ENCODE measurements around the gene FGD2. TPM values are rescaled to one million over a fixed set of nuclear protein-coding genes. Genes with fewer than 3 reads are reported as not detected.

The FGD2 gene
- total and polyA plus RNA-seq, 2 experiments from 2014 or later: 0.13 to 0.14 TPM

GRCh38 chr6:37011656-37012378 is 6.4 kb downstream of the FGD2 start:
- H3K79me2 ChIP-seq (replicated peaks; ENCODE audit: insufficient read depth): no peaks in the 10 kb centered on the region
- no peaks in the 10 kb centered on the region for H3K9me3 Mint-ChIP-seq
- H3K4me3 ChIP-seq: no peak overlapping the region
- no peak overlapping the region for H3K27ac ChIP-seq (ENCODE audit: low read depth)
- H3K9me2 ChIP-seq (ENCODE audit: insufficient read depth): no peaks in the 10 kb centered on the region
- no peaks in the 10 kb centered on the region for H4K20me1 ChIP-seq (replicated peaks; ENCODE audit: insufficient read depth)
- H3K4me3 Mint-ChIP-seq: no peak overlapping the region
- no peaks in the 10 kb centered on the region for H3K4me1 ChIP-seq (ENCODE audit: insufficient read depth)
- peaks cover 3% of the 10 kb centered on the region for H3K4me1 Mint-ChIP-seq
- H3K4me2 ChIP-seq: no peak overlapping the region
- no peak overlapping the region for H3K27ac Mint-ChIP-seq
- H2AFZ ChIP-seq: no peak overlapping the region
- H3F3A ChIP-seq (replicated peaks; ENCODE audit: low read depth): no peaks in the 10 kb centered on the region
- no peaks in the 10 kb centered on the region for H3K36me3 ChIP-seq (ENCODE audit: insufficient read depth)
- H3K27me3 ChIP-seq (ENCODE audit: insufficient read depth): no peaks in the 10 kb centered on the region
- no peak for TF ChIP-seq ZNF331 (CRISPR knock-in tag; IDR thresholded peaks at IDR 0.05; ENCODE audit: low read depth)
- TF ChIP-seq ETS1 (IDR thresholded peaks at IDR 0.05): no peak
- DNase-seq (ENCODE audit: low spot score) (no peak), ATAC-seq (no peak)
- H3K36me3 Mint-ChIP-seq (ENCODE audit: low read depth): no peaks in the 10 kb centered on the region
- peaks cover 14% of the 10 kb centered on the region for H3K27me3 Mint-ChIP-seq (ENCODE audit: insufficient read depth, low read depth, poor library complexity)

- ATAC-seq (peak; percentile 16), DNase-seq (ENCODE audit: low spot score) (no peak)
- H3K36me3 ChIP-seq (ENCODE audit: insufficient read depth): no peaks in the 10 kb centered on the region
- no peak overlapping the region for H3K27ac ChIP-seq (ENCODE audit: low read depth)
- H3K9me2 ChIP-seq (ENCODE audit: insufficient read depth): no peaks in the 10 kb centered on the region
- Mint-ChIP-seq H3K27me3 (ENCODE audit: insufficient read depth, low read depth, poor library complexity) (peaks cover 14% of the 10 kb centered on the region), H3K4me3 (no peak overlapping the region), H3K4me1 (peaks cover 7% of the 10 kb centered on the region), H3K9me3 (no peaks in the 10 kb centered on the region), H3K36me3 (ENCODE audit: low read depth) (no peaks in the 10 kb centered on the region), H3K27ac (no peak overlapping the region)
- no peak for TF ChIP-seq ETS1 (IDR thresholded peaks at IDR 0.05)
- peak in 1 of 2 experiments; percentile 36; a peak in 2 of 4 replicates for TF ChIP-seq CTCF (conservative IDR thresholded peaks at IDR 0.05; ENCODE audit: low read depth in 2 of 2)
- H2AFZ ChIP-seq: no peak overlapping the region
- H3K4me1 ChIP-seq (ENCODE audit: insufficient read depth): no peaks in the 10 kb centered on the region; the same call in 1 of the 2 replicates
- H3K79me2 ChIP-seq (replicated peaks; ENCODE audit: insufficient read depth): no peaks in the 10 kb centered on the region
- H4K20me1 ChIP-seq (replicated peaks; ENCODE audit: insufficient read depth): no peaks in the 10 kb centered on the region
- no peak overlapping the region for H3K4me3 ChIP-seq
- H3F3A ChIP-seq (replicated peaks; ENCODE audit: low read depth): 0 out of 2 replicates have a peak, but pooled peaks cover 3% of the 10 kb centered on the region
- no peaks in the 10 kb centered on the region for H3K27me3 ChIP-seq (ENCODE audit: insufficient read depth)
- no peak overlapping the region for H3K4me2 ChIP-seq
Measured at GRCh38 chr6:37013516-37014491, 8.3 kb downstream of the FGD2 start.
